Neural progenitor cell (in vitro differentiated cells): ENCODE measurements around the gene GMCL1.

Source experiments
- CTCF ChIP-seq: fragments of 200-600 bp; sonication (generic); IDR thresholded peaks from 2 replicates; pipeline ENCODE4 v1.5.1; 2017; ENCODE audit warnings: antibody characterized with exemption, mild to moderate bottlenecking
- EZH2 ChIP-seq: fragments of 200-600 bp; sonication (generic); IDR thresholded peaks from 2 replicates; pipeline ENCODE4 v1.6.1; 2017; ENCODE audit warnings: antibody characterized with exemption, mild to moderate bottlenecking, moderate library complexity

- TF ChIP-seq CTCF (no peak), EZH2 (no peak)
Observed at GRCh38 chr2:69835666-69836065, 6.2 kb downstream of the GMCL1 start.
